WTC11 (cell line): ENCODE data around the gene PAPLN.

Source experiments
- AFF4 ChIP-seq: sonication (generic); formaldehyde crosslinking; IDR thresholded peaks from 2 replicates; pipeline ENCODE4 v1.8.1; 2023; ENCODE audit warnings: mild to moderate bottlenecking, missing genetic modification reagents, borderline replicate concordance
- ATF3 ChIP-seq: sonication (generic); formaldehyde crosslinking; conservative IDR thresholded peaks from 2 replicates; pipeline ENCODE4 v1.8.1; 2022; ENCODE audit warnings: mild to moderate bottlenecking, missing genetic modification reagents
- CTCF ChIP-seq: fragments of 200-600 bp; IDR thresholded peaks from 2 replicates; pipeline ENCODE4 v1.8.0; 2022; ENCODE audit warnings: antibody characterized with exemption
- FOXJ3 ChIP-seq: sonication (generic); formaldehyde crosslinking; IDR thresholded peaks from 2 replicates; pipeline ENCODE4 v1.9.0; 2021; ENCODE audit warnings: missing genetic modification reagents, mild to moderate bottlenecking, borderline replicate concordance
- HMGXB4 ChIP-seq: sonication (generic); formaldehyde crosslinking; IDR thresholded peaks from 2 replicates; pipeline ENCODE4 v1.8.1; 2023; ENCODE audit warnings: mild to moderate bottlenecking, moderate library complexity, missing genetic modification reagents
- PREB ChIP-seq: sonication (generic); formaldehyde crosslinking; IDR thresholded peaks from 2 replicates; pipeline ENCODE4 v1.8.1; 2022; ENCODE audit warnings: mild to moderate bottlenecking, missing genetic modification reagents, moderate library complexity, borderline replicate concordance
- SMAD3 ChIP-seq: sonication (generic); formaldehyde crosslinking; IDR thresholded peaks from 2 replicates; pipeline ENCODE4 v1.8.0; 2022; ENCODE audit warnings: missing genetic modification reagents, mild to moderate bottlenecking, borderline replicate concordance
- TEAD4 ChIP-seq: sonication (generic); formaldehyde crosslinking; IDR thresholded peaks from 2 replicates; pipeline ENCODE4 v1.8.0; 2022; ENCODE audit warnings: mild to moderate bottlenecking, missing genetic modification reagents
- ZSCAN18 ChIP-seq: fragments of 250-450 bp; sonication (Bioruptor Pico); IDR thresholded peaks from 2 replicates; pipeline ENCODE4 v2.1.2; 2022; ENCODE audit warnings: mild to moderate bottlenecking, moderate library complexity

- TF ChIP-seq PREB (no peak), FOXJ3 (CRISPR knock-in tag) (no peak), CTCF (peak; percentile 38), ATF3 (CRISPR knock-in tag) (no peak), HMGXB4 (CRISPR knock-in tag) (no peak), AFF4 (CRISPR knock-in tag) (no peak), SMAD3 (CRISPR knock-in tag) (no peak), ZSCAN18 (CRISPR knock-in tag) (no peak), TEAD4 (CRISPR knock-in tag) (no peak)
These were observed 5.1 kb upstream of the PAPLN start for GRCh38 chr14:73231981-73232851.
